Measurements from ENCODE around the gene CTNNBIP1. TPM values are rescaled to one million over a fixed set of nuclear protein-coding genes. Genes with fewer than 3 reads are reported as not detected.
"Not testable (repeated sequence)": the region's sequence is repeated elsewhere in the genome, so short reads cannot be mapped to it uniquely, and the experiment has no call there.

Gene CTNNBIP1
- total and polyA plus RNA-seq, 4 donors = 6.7 to 10.6 (median 9.6) TPM

DNA sequence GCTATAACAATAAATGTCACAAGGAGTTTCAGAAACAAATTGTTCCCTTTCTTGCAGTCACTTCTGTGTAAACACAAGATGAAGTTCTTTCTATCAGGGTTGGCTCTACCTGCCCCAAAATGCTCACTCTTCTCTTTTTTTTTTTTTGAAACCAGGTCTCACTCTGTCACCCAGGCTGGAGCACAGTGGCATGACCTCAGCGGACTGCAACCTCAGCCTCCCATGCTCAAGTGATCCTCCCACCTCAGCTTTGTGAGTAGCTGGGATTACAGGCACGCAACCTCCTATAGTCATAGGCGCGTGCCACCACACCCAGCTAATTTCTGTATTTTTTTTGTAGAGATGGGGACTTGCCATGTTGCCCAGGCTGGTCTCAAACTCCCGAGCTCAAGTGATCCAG, 10.5 kb upstream of the CTNNBIP1 start:
- H3K27ac ChIP-seq (ENCODE audit: low read depth in 1 of 2, low read length in 2 of 2) = no peak overlapping the region
- no peak overlapping the region for H3K4me3 ChIP-seq (ENCODE audit: low read depth in 1 of 3, low read length in 3 of 3)
- no peaks in the 10 kb centered on the region for H3K36me3 ChIP-seq (ENCODE audit: control insufficient read depth in 4 of 4, insufficient read depth in 3 of 4, low read depth in 1 of 4, low read length in 3 of 4)
- H3K4me1 ChIP-seq (ENCODE audit: control insufficient read depth in 4 of 4, insufficient read depth in 4 of 4, low read length in 3 of 4) = no peaks in the 10 kb centered on the region
- TF ChIP-seq, protein P1, sequence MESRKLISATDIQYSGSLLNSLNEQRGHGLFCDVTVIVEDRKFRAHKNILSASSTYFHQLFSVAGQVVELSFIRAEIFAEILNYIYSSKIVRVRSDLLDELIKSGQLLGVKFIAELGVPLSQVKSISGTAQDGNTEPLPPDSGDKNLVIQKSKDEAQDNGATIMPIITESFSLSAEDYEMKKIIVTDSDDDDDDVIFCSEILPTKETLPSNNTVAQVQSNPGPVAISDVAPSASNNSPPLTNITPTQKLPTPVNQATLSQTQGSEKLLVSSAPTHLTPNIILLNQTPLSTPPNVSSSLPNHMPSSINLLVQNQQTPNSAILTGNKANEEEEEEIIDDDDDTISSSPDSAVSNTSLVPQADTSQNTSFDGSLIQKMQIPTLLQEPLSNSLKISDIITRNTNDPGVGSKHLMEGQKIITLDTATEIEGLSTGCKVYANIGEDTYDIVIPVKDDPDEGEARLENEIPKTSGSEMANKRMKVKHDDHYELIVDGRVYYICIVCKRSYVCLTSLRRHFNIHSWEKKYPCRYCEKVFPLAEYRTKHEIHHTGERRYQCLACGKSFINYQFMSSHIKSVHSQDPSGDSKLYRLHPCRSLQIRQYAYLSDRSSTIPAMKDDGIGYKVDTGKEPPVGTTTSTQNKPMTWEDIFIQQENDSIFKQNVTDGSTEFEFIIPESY (IDR thresholded peaks at IDR 0.05) = no peak
- no peaks in the 10 kb centered on the region for H3K27me3 ChIP-seq (ENCODE audit: control insufficient read depth in 4 of 4, insufficient read depth in 4 of 4, low read length in 3 of 4)
- no peaks in the 10 kb centered on the region for H3K9me3 ChIP-seq (ENCODE audit: control insufficient read depth in 4 of 4, low read length in 3 of 4)
- no peak for DNase-seq (ENCODE audit: low spot score)
- H3K9ac ChIP-seq (ENCODE audit: low read depth in 1 of 2, low read length in 2 of 2) = no peak overlapping the region
- WGBS = 93% methylated on average over 5 of the region's 5 CpGs

DNA sequence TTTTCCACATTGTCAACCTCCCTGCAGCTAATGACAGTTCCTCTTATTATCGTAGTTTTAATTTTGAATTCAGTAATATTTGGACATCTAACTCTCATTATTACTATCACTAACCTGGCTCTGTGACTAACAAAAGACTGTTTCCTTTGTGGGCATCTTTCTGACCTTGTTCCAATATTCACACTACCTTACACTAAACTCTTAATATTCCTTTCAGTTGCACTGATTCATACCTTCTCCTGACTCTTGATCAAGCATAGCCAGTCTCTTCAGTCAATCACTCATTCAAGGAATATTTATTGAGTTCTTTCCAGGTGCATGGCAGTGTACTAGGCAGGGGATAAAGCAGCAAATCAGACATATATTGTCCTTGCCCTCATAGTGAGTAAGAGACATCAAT, 7.8 kb upstream of the CTNNBIP1 start:
- H3K36me3 ChIP-seq (ENCODE audit: control insufficient read depth in 4 of 4, insufficient read depth in 3 of 4, low read depth in 1 of 4, low read length in 3 of 4) = no peaks in the 10 kb centered on the region
- no peak overlapping the region for H3K27ac ChIP-seq (ENCODE audit: low read depth in 1 of 2, low read length in 2 of 2)
- H3K4me1 ChIP-seq (ENCODE audit: control insufficient read depth in 4 of 4, insufficient read depth in 4 of 4, low read length in 3 of 4) = peaks cover 0 to 6% (median 4%) of the 10 kb centered on the region in 4 donors
- TF ChIP-seq YY1 (IDR thresholded peaks at IDR 0.05) (no peak), SP1 (IDR thresholded peaks at IDR 0.05) (no peak), TAF1 (conservative IDR thresholded peaks at IDR 0.05) (no peak), FOXA1 (IDR thresholded peaks at IDR 0.05) (no peak), RXRA (IDR thresholded peaks at IDR 0.05) (no peak), RAD21 (IDR thresholded peaks at IDR 0.05) (no peak), GABPA (IDR thresholded peaks at IDR 0.05 in 1 of 2, conservative IDR thresholded peaks at IDR 0.05 in 1 of 2) (no peak), JUND (IDR thresholded peaks at IDR 0.05) (no peak), FOXA2 (IDR thresholded peaks at IDR 0.05) (no peak), HNF4G (IDR thresholded peaks at IDR 0.05) (no peak), NR2F2 (IDR thresholded peaks at IDR 0.05) (no peak), HNF4A (conservative IDR thresholded peaks at IDR 0.05) (no peak)
- TF ChIP-seq, protein P2, sequence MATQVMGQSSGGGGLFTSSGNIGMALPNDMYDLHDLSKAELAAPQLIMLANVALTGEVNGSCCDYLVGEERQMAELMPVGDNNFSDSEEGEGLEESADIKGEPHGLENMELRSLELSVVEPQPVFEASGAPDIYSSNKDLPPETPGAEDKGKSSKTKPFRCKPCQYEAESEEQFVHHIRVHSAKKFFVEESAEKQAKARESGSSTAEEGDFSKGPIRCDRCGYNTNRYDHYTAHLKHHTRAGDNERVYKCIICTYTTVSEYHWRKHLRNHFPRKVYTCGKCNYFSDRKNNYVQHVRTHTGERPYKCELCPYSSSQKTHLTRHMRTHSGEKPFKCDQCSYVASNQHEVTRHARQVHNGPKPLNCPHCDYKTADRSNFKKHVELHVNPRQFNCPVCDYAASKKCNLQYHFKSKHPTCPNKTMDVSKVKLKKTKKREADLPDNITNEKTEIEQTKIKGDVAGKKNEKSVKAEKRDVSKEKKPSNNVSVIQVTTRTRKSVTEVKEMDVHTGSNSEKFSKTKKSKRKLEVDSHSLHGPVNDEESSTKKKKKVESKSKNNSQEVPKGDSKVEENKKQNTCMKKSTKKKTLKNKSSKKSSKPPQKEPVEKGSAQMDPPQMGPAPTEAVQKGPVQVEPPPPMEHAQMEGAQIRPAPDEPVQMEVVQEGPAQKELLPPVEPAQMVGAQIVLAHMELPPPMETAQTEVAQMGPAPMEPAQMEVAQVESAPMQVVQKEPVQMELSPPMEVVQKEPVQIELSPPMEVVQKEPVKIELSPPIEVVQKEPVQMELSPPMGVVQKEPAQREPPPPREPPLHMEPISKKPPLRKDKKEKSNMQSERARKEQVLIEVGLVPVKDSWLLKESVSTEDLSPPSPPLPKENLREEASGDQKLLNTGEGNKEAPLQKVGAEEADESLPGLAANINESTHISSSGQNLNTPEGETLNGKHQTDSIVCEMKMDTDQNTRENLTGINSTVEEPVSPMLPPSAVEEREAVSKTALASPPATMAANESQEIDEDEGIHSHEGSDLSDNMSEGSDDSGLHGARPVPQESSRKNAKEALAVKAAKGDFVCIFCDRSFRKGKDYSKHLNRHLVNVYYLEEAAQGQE (IDR thresholded peaks at IDR 0.05) = no peak
- TF ChIP-seq, protein P3, sequence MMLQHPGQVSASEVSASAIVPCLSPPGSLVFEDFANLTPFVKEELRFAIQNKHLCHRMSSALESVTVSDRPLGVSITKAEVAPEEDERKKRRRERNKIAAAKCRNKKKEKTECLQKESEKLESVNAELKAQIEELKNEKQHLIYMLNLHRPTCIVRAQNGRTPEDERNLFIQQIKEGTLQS (IDR thresholded peaks at IDR 0.05) = no peak
- TF ChIP-seq, protein P1 (IDR thresholded peaks at IDR 0.05) = no peak
- TF ChIP-seq, protein P4, sequence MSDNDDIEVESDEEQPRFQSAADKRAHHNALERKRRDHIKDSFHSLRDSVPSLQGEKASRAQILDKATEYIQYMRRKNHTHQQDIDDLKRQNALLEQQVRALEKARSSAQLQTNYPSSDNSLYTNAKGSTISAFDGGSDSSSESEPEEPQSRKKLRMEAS (IDR thresholded peaks at IDR 0.05) = no peak
- TF ChIP-seq, protein P5, sequence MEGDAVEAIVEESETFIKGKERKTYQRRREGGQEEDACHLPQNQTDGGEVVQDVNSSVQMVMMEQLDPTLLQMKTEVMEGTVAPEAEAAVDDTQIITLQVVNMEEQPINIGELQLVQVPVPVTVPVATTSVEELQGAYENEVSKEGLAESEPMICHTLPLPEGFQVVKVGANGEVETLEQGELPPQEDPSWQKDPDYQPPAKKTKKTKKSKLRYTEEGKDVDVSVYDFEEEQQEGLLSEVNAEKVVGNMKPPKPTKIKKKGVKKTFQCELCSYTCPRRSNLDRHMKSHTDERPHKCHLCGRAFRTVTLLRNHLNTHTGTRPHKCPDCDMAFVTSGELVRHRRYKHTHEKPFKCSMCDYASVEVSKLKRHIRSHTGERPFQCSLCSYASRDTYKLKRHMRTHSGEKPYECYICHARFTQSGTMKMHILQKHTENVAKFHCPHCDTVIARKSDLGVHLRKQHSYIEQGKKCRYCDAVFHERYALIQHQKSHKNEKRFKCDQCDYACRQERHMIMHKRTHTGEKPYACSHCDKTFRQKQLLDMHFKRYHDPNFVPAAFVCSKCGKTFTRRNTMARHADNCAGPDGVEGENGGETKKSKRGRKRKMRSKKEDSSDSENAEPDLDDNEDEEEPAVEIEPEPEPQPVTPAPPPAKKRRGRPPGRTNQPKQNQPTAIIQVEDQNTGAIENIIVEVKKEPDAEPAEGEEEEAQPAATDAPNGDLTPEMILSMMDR (IDR thresholded peaks at IDR 0.05; ENCODE audit: low read depth, low read length, missing input control) = no peak
- DNase-seq (ENCODE audit: low spot score) = no peak
- H3K9me3 ChIP-seq (ENCODE audit: control insufficient read depth in 4 of 4, low read length in 3 of 4) = no peaks in the 10 kb centered on the region
- H3K9ac ChIP-seq (ENCODE audit: low read depth in 1 of 2, low read length in 2 of 2) = no peak overlapping the region
- no peaks in the 10 kb centered on the region for H3K27me3 ChIP-seq (ENCODE audit: control insufficient read depth in 4 of 4, insufficient read depth in 4 of 4, low read length in 3 of 4)
- WGBS = 82% methylated on average over 1 of the region's 1 CpG
- no peak overlapping the region for H3K4me3 ChIP-seq (ENCODE audit: low read depth in 1 of 3, low read length in 3 of 3)

DNA sequence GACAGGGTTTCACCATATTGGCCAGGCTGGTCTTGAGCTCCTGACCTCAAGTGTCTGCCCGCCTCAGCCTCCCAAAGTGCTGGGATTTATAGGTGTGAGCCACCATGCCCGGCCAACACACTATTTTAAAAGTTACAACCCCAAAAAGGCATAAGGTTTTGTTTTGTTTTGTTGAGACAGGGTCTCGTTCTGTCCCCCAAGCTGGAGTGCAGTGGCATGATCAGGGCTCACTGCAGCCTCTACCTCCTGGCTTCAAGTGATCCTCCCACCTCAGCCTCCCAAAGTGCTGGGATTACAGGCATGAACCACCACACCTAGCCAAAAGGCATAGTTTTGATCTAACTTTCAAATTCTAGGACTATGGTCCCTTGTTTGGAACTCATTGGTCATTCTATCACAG, 7.4 kb upstream of the CTNNBIP1 start:
- not testable (repeated sequence) for DNase-seq (ENCODE audit: low spot score); H3K9me3 ChIP-seq (ENCODE audit: control insufficient read depth in 4 of 4, low read length in 3 of 4); H3K4me1 ChIP-seq (ENCODE audit: control insufficient read depth in 4 of 4, insufficient read depth in 4 of 4, low read length in 3 of 4); H3K9ac ChIP-seq (ENCODE audit: low read depth in 1 of 2, low read length in 2 of 2); H3K27me3 ChIP-seq (ENCODE audit: control insufficient read depth in 4 of 4, insufficient read depth in 4 of 4, low read length in 3 of 4); H3K36me3 ChIP-seq (ENCODE audit: control insufficient read depth in 4 of 4, insufficient read depth in 3 of 4, low read depth in 1 of 4, low read length in 3 of 4); H3K4me3 ChIP-seq (ENCODE audit: low read depth in 1 of 3, low read length in 3 of 3); H3K27ac ChIP-seq (ENCODE audit: low read depth in 1 of 2, low read length in 2 of 2)
- WGBS = 94% methylated on average over 3 of the region's 3 CpGs

All from liver (tissue), 9 donors.